IMR-90 (cell line): ENCODE measurements around the gene KRTAP4-9. TPM values are rescaled to one million over a fixed set of nuclear protein-coding genes. Genes with fewer than 3 reads are reported as not detected.
"Not testable (repeated sequence)": the region's sequence is repeated elsewhere in the genome, so short reads cannot be mapped to it uniquely, and the experiment has no call there.

ENCODE experiments used
- ATAC-seq: fragments of 200-7000 bp; cut with Tn5 transposase; 2 replicates; pipeline ENCODE4 v1.9.1; 2020; ENCODE audit warnings: low read depth, mild to moderate bottlenecking, moderate library complexity
- BruUV-seq: library from RNA; stranded (reverse); fragments of 400-500 nt; replicated peaks from 2 replicates; lab custom pipeline; 2021; lab: Mats Ljungman, UMichigan
- CTCF ChIA-PET: fragments of 300-600 bp; formaldehyde crosslinking; extraction: SDS; loops from one replicate; lab custom pipeline; 2021; ENCODE audit warnings: antibody characterized with exemption; lab: Yijun Ruan, JAX
- POLR2A ChIA-PET: fragments of 300-600 bp; sonication (Branson Sonifier 250); formaldehyde crosslinking; loops from one replicate; lab custom pipeline; 2022; ENCODE audit warnings: antibody characterized with exemption; ENCODE audit not compliant: unreplicated experiment; lab: Charles Lee
- DNase-seq: peaks from one replicate; pipeline ENCODE4 v3.0.0; 2013
- H2AFZ ChIP-seq: replicated peaks from 2 replicates; pipeline ENCODE3; 2013; ENCODE audit warnings: low read length, mild to moderate bottlenecking; ENCODE audit not compliant: poor library complexity
- H2AK5ac ChIP-seq: 2 replicates; pipeline ENCODE4 v1.6.1; 2013; ENCODE audit warnings: low read depth, low read length, inconsistent platforms
- H2AK9ac ChIP-seq: replicated peaks from 2 replicates; pipeline ENCODE3; 2013; ENCODE audit warnings: mild to moderate bottlenecking, low read depth, low read length, moderate library complexity; ENCODE audit not compliant: poor library complexity
- H2BK120ac ChIP-seq: 2 replicates; pipeline ENCODE4 v1.6.1; 2013; ENCODE audit warnings: low read depth, low read length, inconsistent platforms
- H2BK15ac ChIP-seq: 3 replicates; pipeline ENCODE4 v1.6.1; 2013; ENCODE audit warnings: low read depth, low read length, inconsistent platforms
- H2BK20ac ChIP-seq: 2 replicates; pipeline ENCODE4 v1.6.1; 2013; ENCODE audit warnings: low read depth, mild to moderate bottlenecking, inconsistent platforms, low read length, moderate library complexity
- H2BK5ac ChIP-seq: 2 replicates; pipeline ENCODE4 v1.6.1; 2013; ENCODE audit warnings: mild to moderate bottlenecking, low read depth, low read length, inconsistent platforms; ENCODE audit not compliant: poor library complexity, severe bottlenecking
- H3K14ac ChIP-seq: replicated peaks from 2 replicates; pipeline ENCODE4 v1.6.1; 2013; ENCODE audit warnings: low read depth, low read length, inconsistent platforms
- H3K18ac ChIP-seq: 2 replicates; pipeline ENCODE4 v1.6.1; 2013; ENCODE audit warnings: low read depth, low read length, control low read depth
- H3K23ac ChIP-seq: 2 replicates; pipeline ENCODE4 v1.6.1; 2013; ENCODE audit warnings: low read depth, low read length, inconsistent platforms
- H3K27ac ChIP-seq: 2 replicates; pipeline ENCODE4 v1.5.1; 2013; ENCODE audit warnings: mild to moderate bottlenecking, control low read depth, low read length; ENCODE audit not compliant: insufficient read depth
- H3K27me3 ChIP-seq: 2 replicates; pipeline ENCODE4 v1.6.1; 2013; ENCODE audit warnings: low read length; ENCODE audit not compliant: control insufficient read depth, insufficient read depth
- H3K36me3 ChIP-seq: 2 replicates; pipeline ENCODE4 v1.6.1; 2013; ENCODE audit warnings: low read length, mixed read lengths; ENCODE audit not compliant: control insufficient read depth, insufficient read depth
- H3K4ac ChIP-seq: 2 replicates; pipeline ENCODE4 v1.6.1; 2013; ENCODE audit warnings: low read depth, low read length, inconsistent platforms
- H3K4me1 ChIP-seq: 2 replicates; pipeline ENCODE4 v1.6.1; 2013; ENCODE audit warnings: low read length, mixed read lengths; ENCODE audit not compliant: control insufficient read depth, insufficient read depth
- H3K4me2 ChIP-seq: 2 replicates; pipeline ENCODE4 v1.6.1; 2013; ENCODE audit warnings: low read depth, mild to moderate bottlenecking, control low read depth, low read length, moderate library complexity
- H3K4me3 ChIP-seq: 2 replicates; pipeline ENCODE4 v1.5.1; 2013; ENCODE audit warnings: low read depth, mild to moderate bottlenecking, control low read depth, low read length, moderate library complexity; ENCODE audit not compliant: insufficient read depth
- H3K56ac ChIP-seq: 2 replicates; pipeline ENCODE4 v1.6.1; 2013; ENCODE audit warnings: low read length, inconsistent platforms; ENCODE audit not compliant: insufficient read depth; ENCODE audit errors: extremely low read depth
- H3K79me1 ChIP-seq, 2 experiments: 2 replicates each; pipeline ENCODE4 v1.6.1; 2013; ENCODE audit warnings: low read length in 2 of 2, inconsistent platforms in 1 of 2, low read depth in 1 of 2
- H3K9ac ChIP-seq: 2 replicates; pipeline ENCODE4 v1.6.1; 2013; ENCODE audit warnings: low read depth, low read length, control low read depth
- H3K9me1 ChIP-seq: 2 replicates; pipeline ENCODE4 v1.6.1; 2013; ENCODE audit warnings: low read length, inconsistent platforms; ENCODE audit not compliant: insufficient read depth
- H3K9me3 ChIP-seq: 2 replicates; pipeline ENCODE4 v1.6.1; 2013; ENCODE audit warnings: low read length; ENCODE audit not compliant: control insufficient read depth, insufficient read depth
- H4K20me1 ChIP-seq: 2 replicates; pipeline ENCODE4 v1.6.1; 2013; ENCODE audit warnings: low read length, inconsistent platforms; ENCODE audit not compliant: insufficient read depth
- H4K5ac ChIP-seq: 2 replicates; pipeline ENCODE4 v1.6.1; 2013; ENCODE audit warnings: mild to moderate bottlenecking, low read depth, low read length, control low read depth
- H4K8ac ChIP-seq, 2 experiments: 2 replicates each; pipeline ENCODE4 v1.6.1; 2013; ENCODE audit warnings: low read depth in 2 of 2, low read length in 2 of 2, control low read depth in 1 of 2, inconsistent platforms in 1 of 2
- H4K91ac ChIP-seq: 2 replicates; pipeline ENCODE4 v1.6.1; 2013; ENCODE audit warnings: low read depth, low read length, inconsistent platforms; ENCODE audit not compliant: insufficient read depth
- WGBS, 2 experiments: methylation state at CpG; one replicate each; pipeline versions ENCODE4 v1.1.5 to v1.1.7; 2013; ENCODE audit warnings: missing lambda C conversion rate in 2 of 2; ENCODE audit not compliant: insufficient read length in 1 of 2; ENCODE audit errors: extremely low coverage in 2 of 2; 5-methylcytosine and 5-hydroxymethylcytosine counted together
- dilution Hi-C: fragments of 300-500 bp; cut with HindIII; formaldehyde crosslinking; loops from one replicate; pipeline ENCODE4 v1.14.3; 2018; ENCODE audit warnings: low sequenced_read_pairs; ENCODE audit not compliant: unreplicated experiment
- in situ Hi-C: fragments of 300-500 bp; cut with MboI; formaldehyde crosslinking; loops from 3 replicates; pipeline ENCODE4 v1.14.3; 2019; ENCODE audit warnings: low sequenced_read_pairs, inconsistent platforms, mixed read lengths
- intact Hi-C: fragments of 100-400 bp; cut with micrococcal nuclease; formaldehyde crosslinking; loops from 2 replicates; pipeline ENCODE4 v1.10.0; 2022
- polyA plus RNA-seq, 3 experiments: library from polyadenylated mRNA; depleted of rRNA; stranded (reverse); fragments of >200 nt; gene quantifications; 2 replicates each; pipeline ENCODE4 v1.2.3, GENCODE V29; 2012; ENCODE audit warnings: low replicate concordance in 1 of 3
- total RNA-seq: library from RNA; depleted of rRNA; stranded (reverse); fragments of >200 nt; gene quantifications from 2 replicates; pipeline ENCODE4 v1.2.3, GENCODE V29; 2012

The KRTAP4-9 gene
- total and polyA plus RNA-seq, 2 of the 4 experiments (the other 2 are of a cell fraction), result 0.24 TPM; not detected in 1

DNA sequence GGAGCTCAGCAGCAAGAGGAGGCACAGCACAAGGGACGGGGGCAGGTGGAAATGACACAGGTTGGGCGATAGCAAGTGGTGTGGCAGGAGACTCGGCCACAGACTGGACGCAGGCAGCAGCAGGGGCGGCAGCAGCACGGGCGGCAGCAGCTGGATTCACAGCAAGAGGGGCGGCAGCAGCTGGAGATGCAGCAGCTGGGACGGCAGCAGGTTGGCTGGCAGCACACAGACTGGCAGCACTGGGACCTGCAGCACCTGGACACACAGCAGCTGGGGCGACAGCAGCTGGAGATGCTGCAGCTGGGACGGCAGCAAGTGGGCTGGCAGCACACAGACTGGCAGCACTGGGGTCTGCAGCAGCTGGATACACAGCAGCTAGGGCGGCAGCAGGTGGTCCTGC, 34.7 kb downstream of the KRTAP4-9 start:
- H3K27ac ChIP-seq, H3K4me3 ChIP-seq, H2AFZ ChIP-seq, H3K23ac ChIP-seq, H4K5ac ChIP-seq, CTCF ChIA-PET, H2AK9ac ChIP-seq, H3K56ac ChIP-seq, DNase-seq, BruUV-seq, H3K18ac ChIP-seq, intact Hi-C loops, ATAC-seq, H3K9me1 ChIP-seq, in situ Hi-C loops, H2BK20ac ChIP-seq, H4K91ac ChIP-seq, H3K9ac ChIP-seq, H3K4me1 ChIP-seq, H2BK120ac ChIP-seq, H3K4me2 ChIP-seq, POLR2A ChIA-PET, H3K27me3 ChIP-seq, H3K4ac ChIP-seq, H3K9me3 ChIP-seq, H2BK15ac ChIP-seq, H3K79me1 ChIP-seq, H3K14ac ChIP-seq, H4K8ac ChIP-seq, dilution Hi-C loops, H4K20me1 ChIP-seq, H3K36me3 ChIP-seq: not testable (repeated sequence)
- 90% methylated on average over 10 of the region's 12 CpGs; no CpG with 5 or more reads in 1 of the 2 experiments for WGBS, 2 experiments
- Histone ChIP-seq H2BK5ac (peak overlapping the region; percentile 32), H2AK5ac (peak overlapping the region; percentile 23)
